Activated CD4-positive, alpha-beta T cell treated with anti-CD3 and anti-CD28 coated beads for 1 hour (primary cell): ENCODE results near the gene SDCBP2.

Experiments
- DNase-seq: peaks from one replicate; pipeline ENCODE4 v3.0.0-alpha.2; 2020

SDCBP2 gene, protein sequence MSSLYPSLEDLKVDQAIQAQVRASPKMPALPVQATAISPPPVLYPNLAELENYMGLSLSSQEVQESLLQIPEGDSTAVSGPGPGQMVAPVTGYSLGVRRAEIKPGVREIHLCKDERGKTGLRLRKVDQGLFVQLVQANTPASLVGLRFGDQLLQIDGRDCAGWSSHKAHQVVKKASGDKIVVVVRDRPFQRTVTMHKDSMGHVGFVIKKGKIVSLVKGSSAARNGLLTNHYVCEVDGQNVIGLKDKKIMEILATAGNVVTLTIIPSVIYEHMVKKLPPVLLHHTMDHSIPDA

DNA sequence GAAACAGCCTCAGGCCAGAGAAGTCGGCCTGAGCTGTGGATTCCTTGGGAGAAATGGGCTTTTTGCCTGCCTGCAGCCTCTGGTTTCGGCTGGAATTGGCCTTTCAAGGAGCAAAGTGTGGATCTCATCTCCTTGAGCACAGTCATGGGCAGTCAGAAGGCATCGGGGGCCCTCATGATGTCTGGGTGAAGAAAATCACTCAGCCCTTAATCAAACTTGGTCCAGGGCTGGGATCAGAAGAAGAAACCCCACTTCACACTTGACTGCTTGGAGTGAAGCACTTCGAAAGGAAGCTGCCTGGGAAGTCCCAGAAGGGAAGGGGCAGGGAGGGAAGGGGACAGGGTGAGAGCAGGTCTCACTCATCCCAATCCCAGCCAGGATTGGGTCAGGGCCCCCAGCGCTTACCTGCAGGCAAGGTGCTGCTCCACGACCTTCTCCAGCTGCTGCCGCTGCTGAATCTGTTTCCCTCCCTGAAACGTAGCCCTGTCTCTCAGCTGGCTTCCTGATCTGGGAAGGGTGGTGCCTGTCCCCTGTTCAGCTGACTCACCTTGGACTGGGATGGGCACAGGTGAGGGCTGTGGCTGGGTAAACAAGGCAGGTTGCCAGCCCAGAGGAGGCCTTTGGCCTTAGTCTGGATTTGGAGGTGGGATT, at the start of gene SDCBP2:
SDCBP2 (minus strand) TSS at position 460 of the 651 bp plus-strand sequence. CDS start 8,723 bp downstream, outside the sequence.
- DNase-seq, result no peak

DNA sequence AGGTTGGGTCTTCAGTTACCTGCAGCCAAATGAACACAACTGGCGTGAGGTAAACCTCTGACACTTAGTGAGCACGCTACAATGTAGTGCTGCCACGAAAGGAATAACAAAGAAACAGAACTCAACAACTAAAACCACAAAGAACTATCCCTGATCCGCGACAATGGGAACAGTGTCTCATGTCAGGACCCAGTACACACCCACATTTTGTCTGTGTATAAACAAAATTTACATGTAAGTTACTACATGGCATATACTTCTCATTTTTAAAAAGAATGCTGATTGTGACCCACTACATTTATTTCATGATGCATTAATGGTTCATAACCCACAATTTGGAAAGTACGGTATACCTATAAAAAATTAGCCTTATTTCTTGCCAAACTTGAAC, 49.8 kb upstream of the SDCBP2 start:
- DNase-seq, result no peak

DNA sequence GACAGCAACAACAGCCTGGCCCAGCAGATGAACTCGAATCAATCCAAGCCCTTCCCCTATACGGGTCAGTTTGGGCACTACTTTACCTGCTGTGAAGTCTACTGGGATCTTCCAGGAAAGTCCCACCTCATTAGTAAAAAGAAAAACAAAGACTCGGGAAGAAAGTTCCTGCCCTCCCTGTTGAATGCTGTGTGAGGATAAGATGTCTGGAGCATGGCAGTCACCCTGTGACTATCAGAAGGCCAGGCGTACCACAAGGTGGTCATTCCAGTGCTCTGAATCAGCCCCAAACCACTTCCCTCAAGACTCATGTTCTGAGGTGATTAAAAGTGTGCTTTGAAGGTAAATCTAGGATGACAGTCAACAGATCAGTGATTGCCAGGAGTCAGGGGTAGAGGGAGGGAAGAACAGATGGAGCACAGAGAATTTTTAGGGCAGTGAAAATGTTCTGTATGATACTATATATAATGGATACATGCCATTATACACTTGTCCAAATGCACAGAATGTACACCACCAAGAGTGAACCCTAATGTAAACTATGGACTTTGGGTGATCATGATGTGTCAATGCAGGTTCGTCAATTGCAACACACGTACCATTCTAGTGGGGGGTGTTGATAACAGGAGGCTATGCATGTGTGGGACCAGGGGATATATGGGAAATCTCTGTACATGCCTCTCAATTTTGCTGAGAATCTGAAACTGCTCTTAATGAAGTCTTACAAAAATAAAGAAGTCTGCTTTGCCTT, 49.2 kb upstream of the SDCBP2 start:
- DNase-seq, result no peak

DNA sequence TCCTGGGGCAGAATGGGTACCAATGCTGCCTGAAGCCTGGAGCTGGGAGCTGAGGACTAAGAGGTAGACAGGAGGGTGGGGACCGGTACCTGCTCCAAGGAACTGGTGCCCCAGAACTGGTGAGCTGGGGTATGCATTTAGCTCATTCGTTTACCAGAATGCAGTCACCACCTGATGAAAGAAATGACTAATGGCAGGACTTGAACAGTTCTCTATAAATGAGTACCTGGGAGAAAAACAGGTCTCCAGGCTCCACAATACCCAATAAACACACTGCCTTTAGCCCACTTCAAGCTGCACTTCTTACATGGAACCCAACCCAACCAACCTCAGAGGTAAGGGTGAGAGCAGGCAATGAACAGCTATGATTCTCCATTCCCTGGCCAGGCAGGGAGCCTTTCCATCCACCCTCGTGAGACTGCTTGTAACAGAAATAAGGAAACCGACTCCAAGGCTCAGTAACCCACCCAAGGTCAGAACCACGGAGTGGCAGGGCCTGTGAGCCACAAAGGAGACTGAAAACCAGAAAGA, 48.5 kb upstream of the SDCBP2 start:
- DNase-seq, result no peak

DNA sequence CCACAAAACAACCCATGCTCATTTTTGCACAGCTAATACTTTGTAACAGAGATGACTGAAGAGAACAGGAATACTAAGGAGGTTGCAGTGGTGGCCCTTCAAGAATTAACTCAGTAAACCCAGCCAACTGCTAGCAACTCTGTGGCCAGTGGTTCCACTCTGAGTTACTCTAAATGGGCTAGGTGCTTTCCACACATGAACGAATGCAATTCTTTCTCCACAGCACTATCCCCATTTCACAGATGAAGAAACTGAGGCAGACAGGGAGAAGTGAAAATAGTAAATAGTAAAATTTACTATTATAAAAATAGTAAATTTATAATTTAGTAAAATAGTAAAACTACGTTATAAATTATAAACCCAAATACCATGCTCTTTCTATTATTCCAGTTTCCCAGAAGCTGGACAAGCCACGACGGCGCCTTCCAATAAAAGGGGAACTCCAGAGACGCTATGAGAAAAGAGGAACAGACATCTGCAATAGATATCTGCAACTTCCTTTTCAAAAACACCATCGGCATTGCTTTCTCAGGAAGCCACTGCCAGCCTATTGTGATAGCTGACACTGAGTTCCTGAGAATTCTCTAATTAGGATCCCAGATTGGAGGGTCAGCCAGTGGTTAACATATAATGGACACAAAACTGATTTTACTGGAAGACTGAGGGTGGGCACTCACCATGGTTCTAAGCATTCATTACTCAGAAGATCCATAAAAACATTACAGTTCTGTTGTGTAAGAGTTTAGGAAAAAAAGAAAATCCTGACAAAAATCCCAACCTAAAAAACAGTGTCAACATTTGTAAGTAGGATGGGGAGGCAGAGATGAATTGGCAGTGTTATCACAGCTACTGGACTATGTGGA, 47.7 kb upstream of the SDCBP2 start:
- DNase-seq, result no peak

DNA sequence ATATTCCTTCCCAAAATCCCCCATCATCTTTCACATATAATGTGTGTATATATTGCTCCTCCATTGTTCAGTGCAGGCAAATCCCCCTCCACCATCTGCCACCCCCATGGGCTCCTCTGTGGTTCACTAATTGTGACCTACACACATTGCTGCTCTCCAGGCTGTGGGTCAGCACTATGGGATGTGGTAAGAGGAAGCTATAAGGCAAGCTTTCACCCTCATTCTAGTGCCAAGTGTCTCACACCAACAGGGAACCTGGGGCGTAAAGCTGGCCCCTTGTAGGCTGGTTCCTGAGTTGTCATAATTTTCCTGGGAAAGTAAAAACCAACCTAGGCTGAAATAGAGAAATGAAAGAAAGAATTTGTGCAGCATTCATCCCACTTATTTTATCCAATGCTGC, 47.1 kb upstream of the SDCBP2 start:
- no peak for DNase-seq

DNA sequence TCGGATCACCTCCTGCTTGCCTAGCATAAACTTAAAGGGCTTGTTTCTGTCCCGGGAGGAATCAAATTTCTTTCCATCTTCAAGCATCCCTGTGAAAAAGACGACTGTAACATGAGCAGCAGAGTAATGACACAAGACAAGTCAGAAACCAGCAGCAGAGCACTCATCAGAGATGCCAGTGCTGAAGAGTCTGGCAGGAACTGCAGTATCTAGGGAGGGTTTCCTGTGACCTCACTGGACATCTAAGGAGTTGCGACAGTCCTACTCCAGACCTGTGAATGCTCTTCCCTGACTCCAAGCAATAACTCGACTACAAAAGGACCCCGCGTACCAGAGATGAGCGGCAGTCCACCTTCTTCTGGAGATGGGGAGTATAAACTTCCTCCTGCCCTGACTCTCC, 46.6 kb upstream of the SDCBP2 start:
- no peak for DNase-seq

DNA sequence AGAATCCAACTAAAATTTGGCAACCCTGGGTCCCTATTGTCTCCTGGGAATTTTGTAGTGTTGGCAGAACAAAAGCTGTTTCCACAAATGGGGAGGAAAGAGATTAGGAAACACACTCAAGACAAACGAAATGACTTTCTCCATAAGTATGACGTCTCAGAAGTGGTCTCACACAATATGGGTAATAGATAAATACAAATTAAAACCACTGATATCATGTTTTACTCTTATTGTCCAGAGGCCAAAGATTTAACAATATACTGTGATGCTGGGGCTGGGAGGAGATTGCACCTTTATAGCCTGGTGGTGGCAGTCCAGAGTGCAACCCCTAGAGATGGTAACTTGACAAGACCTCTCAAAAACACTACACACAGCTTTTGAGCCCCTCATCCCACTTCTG, 45.3 kb upstream of the SDCBP2 start:
- DNase-seq, result no peak

DNA sequence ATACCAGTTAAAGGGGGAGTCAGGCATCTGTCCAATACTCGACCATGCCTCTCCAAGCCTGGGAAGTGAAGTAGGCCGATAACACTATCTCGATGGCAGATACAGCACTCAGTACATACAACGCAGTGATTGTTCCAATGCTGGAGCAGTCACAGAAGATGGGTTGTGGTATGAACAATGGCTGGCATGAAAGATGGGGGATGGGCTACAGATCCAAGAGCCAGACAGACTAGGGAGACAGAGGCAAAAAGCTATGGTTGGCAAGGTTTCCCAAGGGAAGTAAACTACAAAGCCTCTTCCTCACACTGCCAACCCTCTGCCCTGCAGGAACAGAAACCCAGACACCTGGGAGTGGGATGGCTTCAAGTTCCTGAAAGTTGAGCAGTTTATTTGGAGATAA, 44.7 kb upstream of the SDCBP2 start:
- no peak for DNase-seq

DNA sequence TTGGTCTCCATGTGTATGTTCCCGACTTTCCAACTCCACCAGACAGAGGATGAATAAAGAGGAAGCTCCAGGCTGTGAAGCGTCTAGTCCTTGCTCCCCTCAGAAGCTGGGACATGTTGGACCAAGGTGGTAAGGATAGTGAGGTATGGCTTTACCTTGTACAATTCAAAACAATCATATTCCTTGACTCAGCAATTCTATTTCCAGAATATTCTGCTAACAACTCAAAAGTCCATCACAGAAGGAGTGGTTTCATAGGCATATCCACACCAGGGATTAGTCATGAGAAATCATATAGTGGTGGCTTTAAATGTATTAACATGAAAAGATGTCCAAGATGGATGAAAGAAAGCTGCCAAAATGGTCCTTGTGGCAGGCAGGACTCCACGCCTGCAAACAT, 44.1 kb upstream of the SDCBP2 start:
- no peak for DNase-seq

DNA sequence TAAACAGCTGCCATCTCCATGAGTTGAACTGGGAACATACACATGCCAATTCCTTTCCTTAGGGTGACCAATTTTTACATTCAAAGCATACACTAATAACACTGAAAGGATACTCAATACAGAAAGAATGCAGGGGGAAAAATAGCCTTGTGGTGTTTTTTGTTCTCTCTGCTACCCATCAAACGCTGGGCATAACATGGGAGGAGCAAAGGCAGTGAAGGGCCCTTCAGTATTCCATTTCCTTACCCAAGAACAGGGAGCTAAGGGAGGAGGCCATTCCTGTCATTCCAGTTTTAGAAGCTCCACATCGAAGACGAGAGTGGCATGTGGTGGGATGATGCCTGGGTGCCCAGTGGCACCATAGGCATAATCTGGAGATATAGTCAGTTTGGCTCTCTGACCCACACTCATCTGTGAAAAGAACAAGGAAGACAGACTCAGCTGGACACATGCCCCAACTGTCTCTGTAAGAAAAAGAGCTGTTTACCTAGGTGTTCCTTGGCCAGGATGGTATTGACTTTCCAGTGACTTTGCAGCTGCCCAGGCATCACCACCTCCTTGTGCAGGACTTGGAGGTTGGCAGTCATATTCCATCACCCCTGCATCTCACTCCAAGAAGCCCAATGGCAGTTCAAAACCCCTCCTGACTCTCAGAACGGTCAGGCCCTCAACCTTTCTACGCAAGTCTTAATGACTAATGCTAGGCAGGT, 43.0 kb upstream of the SDCBP2 start:
- DNase-seq, result no peak

DNA sequence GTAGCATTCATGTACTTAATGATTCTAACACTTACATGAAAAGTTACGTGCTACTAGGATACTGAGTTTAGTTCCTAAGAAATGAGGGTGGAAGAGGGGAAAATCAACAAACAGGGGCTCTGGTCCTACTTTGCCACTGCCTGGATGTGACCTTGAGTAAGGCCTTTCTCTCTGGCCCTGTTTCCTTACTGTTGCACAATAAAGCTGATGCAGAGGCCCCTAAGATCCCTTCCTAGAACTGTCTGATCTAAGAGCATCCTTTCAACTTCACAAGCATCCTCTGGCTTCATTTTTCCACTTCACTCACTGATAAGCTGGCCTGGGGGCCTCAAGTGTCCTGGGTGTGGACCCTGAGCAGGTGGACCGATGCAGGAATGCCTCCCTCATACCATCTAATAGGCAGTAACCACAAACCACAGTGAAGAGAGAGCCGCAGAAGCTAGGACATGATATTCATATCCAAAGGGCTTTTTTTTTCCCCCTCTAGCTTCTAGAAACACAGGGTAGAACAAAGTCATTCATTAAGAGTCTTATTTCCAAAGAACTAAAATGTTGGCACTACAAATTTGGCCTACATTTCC, 42.4 kb upstream of the SDCBP2 start:
- no peak for DNase-seq

DNA sequence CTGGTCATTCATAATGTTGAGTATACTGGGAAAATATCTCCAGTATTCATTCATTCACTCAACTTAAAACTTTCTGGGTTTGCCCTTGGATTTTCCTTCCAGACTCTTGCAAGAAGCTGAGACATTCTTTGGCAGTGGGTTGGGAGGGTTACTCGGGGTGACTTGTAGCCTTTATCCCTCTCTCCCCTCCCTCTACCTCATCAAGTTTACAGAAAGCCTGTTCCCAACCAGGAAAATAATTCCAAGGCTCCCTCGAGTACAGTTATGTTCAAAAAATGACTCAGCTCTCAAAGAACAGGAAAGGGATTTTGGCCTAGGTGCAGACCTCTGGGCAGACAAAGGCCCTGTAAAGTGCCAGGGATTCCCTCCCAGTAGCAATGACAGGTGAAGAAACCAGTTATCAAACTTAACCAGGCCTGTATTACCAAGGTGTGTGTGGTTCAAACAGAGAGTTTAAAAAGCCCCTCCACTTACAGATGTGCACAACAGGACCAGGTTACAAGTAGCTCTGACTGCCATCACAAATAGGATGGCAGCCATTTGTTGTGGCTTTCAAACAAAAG, 41.7 kb upstream of the SDCBP2 start:
- no peak for DNase-seq

DNA sequence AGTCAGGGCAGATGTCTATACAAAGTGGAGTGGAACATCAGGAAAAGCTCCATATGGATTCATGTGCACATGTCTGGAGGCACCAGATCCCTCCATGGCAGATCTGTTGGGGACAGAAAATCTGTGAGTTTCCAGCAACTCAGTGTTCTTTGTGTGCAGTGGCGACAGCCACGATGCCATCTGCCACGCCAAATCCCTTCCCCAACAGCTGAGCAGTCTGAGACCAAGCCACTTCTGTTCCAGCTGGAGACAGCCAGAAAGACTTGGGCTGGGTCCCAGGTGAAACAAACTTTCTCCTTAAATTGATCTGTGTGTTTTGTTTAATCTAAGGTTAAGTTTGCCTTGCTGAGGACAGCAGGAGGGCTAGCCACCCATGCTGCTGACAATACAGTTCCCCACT, 41.0 kb upstream of the SDCBP2 start:
- DNase-seq, result no peak

DNA sequence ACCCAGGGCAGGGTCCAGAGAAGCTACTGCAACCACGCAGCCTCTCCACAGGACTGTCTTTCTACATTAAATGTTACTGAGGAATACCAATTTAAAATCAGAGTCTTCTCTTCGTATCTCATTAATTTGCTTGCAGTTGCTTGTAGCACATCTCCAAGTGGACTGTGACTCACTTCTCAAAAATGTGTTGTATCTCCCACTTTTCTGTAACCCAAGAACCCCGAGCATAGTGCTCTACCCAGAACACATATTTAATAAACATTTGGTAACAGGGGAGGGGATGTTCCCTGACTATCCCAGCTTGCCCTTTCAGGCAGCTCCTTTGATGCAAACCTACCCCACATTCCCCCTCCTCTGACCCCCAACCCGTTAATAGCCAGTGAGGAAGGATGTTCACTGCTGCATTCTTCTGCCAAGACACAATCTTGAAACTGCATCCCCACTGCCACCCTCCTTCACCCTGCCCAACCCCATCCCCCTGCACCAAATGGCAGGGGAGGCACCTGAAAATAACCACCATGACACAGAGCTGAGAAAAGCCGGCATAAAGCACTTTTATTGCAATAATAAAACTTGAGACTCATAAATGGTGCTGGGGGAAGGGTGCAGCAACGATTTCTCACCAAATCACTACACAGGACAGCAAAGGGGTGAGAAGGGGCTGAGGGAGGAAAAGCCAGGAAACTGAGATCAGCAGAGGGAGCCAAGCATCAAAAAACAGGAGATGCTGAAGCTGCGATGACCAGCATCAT, 39.7 kb upstream of the SDCBP2 start:
- no peak for DNase-seq

DNA sequence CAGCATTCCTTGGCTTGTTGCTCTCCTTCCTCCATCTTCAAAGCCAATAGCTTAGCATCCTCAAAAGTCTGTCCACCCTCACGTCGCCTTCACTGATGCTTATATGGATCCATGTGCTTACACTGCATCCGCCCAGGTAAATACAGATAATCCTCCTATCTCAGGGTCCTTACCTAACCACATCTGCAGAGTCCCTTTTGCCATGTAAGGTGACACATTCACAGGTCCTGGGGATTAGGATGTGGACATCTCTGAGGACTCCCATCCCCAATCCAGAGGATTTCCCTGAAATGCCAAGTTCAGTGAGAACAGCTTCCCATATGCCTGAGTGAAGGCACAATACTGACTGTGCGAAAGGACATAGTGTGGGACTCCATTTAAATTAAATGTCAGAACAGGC, 38.5 kb upstream of the SDCBP2 start:
- DNase-seq, result no peak

DNA sequence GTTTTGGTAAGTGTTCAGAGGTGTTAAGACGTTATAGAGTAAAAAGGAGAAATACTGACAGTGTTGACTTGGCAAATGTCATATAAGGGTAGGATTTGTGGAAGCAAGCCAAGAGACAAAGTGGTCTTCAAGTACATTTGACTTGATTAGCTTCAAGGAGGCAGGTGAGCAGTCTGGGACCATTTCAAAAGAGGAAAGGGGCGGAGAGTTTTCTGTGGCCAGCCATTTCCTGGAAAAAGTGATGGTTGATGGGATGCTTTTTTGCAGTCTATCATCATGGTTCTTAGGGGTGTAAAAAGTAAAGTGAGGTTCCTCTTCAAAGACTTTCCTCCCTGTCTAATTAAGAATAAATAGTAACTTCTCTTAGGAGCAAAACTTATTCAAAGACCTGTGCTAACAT, 35.2 kb upstream of the SDCBP2 start:
- DNase-seq, result no peak

DNA sequence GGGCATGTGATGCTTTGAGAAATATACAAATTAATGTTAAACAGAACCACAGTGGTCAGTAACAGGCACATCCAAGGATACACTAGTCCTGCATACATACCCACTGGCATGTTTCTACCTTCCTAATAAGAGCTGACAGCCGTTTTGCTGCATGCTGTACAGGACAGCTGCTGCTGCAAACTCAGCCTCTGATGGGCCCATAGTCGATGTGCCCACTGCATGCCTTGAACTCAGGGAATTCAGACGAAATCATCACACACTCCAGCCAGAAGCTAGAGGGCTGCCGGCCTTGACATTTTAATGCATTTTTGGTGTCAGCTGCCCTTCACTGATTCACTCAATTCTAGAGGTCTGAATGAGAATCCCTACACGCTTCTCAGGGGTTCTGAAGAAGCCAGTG, 34.6 kb upstream of the SDCBP2 start:
- no peak for DNase-seq

DNA sequence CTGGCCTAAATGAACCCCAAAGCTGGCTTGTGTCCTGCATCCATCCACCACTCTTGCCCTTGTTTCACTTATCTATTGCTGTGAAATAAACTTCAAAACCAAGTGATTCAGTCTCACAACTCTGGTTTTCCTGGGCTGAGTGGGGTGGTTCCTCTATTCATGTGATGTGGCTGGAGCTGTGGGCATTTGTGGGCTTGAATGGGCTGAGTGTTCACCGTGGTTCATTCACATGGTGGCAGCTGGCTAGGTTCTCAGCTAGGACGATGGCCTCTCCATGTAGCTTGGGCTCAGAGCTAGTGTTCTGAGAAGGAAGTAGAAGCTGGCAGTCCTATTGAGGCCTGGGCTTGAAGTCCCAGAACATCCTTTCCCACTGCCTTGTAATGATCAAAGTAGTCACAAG, 33.5 kb upstream of the SDCBP2 start:
- no peak for DNase-seq

DNA sequence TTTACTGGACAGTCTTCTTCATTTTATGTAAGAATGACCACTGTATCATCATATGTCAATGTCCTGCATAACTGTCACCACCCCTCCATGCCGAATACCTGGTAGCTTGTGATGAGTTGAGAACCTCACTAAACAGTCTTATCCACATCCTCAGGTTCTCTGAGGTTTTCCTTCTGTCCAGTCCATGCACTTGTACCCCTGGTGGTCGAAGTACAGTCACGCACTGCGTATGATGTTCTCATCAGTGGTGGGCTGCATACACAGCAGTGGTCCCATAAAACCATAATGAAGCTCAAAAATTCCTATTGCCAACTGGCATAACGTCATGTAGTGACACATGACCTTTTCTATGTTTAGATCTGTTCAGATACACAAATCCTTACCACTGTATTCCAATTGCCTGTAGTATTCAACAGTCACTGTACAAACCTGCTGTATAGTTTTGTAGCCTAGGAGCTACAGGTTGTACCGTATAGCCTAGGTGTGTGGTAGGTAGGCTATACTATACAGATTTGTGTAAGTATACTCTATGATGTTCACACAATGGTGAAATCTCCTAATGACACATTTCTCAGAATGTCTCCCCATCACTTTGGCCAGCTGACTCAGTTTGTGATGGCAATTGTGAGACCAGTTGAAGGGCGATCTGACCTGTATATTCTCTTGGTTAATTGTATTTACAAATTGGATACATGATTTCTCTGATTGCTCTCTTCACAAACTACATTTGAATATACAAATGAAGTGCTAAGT, 31.3 kb upstream of the SDCBP2 start:
- no peak for DNase-seq
